Sigmoid colon (tissue), 3 donors: ENCODE data around the gene UST.

ENCODE experiments used
- POLR2A ChIP-seq, 2 donors: fragments of 450-650 bp; IDR thresholded peaks; one replicate each; pipeline ENCODE4 v1.6.1; 2016; ENCODE audit warnings: antibody characterized with exemption in 2 of 2, mild to moderate bottlenecking in 2 of 2, moderate library complexity in 2 of 2
- TF ChIP-seq, protein P1 (sequence below), 4 experiments: fragments of 450-650 bp in 3 of 4; fragments of 200-600 bp in 1 of 4; IDR thresholded peaks; one replicate each; pipeline ENCODE4 v1.5.1; 2016 to 2019; ENCODE audit warnings: antibody characterized with exemption in 4 of 4, mild to moderate bottlenecking in 3 of 4, moderate library complexity in 2 of 4

DNA sequence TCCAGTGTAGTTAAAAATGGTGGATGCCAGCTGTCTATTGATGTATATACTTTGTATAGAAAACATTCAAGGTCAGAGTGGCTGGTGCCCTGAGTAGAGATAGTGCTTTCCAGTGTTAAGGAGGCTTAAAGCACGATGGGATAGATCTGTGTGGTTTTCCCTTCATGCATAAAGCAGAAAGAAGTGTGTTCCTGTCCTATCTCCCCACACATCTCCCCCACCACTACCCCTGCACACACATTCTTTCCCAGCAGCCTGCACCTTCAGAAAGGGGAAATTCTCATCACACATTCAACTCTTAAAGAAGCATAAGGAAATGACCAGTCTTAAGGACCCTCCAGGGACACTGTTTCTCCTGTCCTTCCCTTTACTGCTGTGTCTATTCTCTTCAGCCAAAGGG lies 349.0 kb downstream of the UST start:
- no peak for TF ChIP-seq POLR2A (IDR thresholded peaks at IDR 0.05)
- TF ChIP-seq, protein P1, sequence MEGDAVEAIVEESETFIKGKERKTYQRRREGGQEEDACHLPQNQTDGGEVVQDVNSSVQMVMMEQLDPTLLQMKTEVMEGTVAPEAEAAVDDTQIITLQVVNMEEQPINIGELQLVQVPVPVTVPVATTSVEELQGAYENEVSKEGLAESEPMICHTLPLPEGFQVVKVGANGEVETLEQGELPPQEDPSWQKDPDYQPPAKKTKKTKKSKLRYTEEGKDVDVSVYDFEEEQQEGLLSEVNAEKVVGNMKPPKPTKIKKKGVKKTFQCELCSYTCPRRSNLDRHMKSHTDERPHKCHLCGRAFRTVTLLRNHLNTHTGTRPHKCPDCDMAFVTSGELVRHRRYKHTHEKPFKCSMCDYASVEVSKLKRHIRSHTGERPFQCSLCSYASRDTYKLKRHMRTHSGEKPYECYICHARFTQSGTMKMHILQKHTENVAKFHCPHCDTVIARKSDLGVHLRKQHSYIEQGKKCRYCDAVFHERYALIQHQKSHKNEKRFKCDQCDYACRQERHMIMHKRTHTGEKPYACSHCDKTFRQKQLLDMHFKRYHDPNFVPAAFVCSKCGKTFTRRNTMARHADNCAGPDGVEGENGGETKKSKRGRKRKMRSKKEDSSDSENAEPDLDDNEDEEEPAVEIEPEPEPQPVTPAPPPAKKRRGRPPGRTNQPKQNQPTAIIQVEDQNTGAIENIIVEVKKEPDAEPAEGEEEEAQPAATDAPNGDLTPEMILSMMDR (IDR thresholded peaks at IDR 0.05) = no peak
